Right atrium auricular region (tissue), 2 donors: ENCODE results near the gene SAMD4A. TPM values are rescaled to one million over a fixed set of nuclear protein-coding genes. Genes with fewer than 3 reads are reported as not detected.

Experiments used
- DNase-seq: peaks from one replicate; pipeline ENCODE4 v3.0.0-alpha.2; 2019; ENCODE audit warnings: low spot score
- H3K27ac ChIP-seq, 2 donors: fragments of 200-600 bp; sonication (generic); 1 replicate in 1 of 2; 2 replicates in 1 of 2; pipeline ENCODE4 v1.5.1; 2016 to 2019
- H3K27me3 ChIP-seq, 2 donors: fragments of 200-600 bp; sonication (generic); one replicate each; pipeline versions ENCODE4 v1.5.1 to v1.6.0; 2017 to 2019
- H3K36me3 ChIP-seq: fragments of 200-600 bp; sonication (generic); one replicate; pipeline ENCODE4 v1.5.1; 2016
- H3K4me1 ChIP-seq, 2 donors: fragments of 200-600 bp; sonication (generic); one replicate each; pipeline versions ENCODE4 v1.5.1 to v1.6.0; 2017 to 2019
- H3K4me3 ChIP-seq, 2 donors: fragments of 200-600 bp; sonication (generic); 1 replicate in 1 of 2; 2 replicates in 1 of 2; pipeline ENCODE4 v1.5.1; 2017 to 2019; ENCODE audit warnings: mild to moderate bottlenecking in 1 of 2, moderate library complexity in 1 of 2
- H3K9me3 ChIP-seq, 2 donors: fragments of 200-600 bp; sonication (generic); one replicate each; pipeline ENCODE4 v1.5.1; 2019
- CTCF ChIP-seq, 2 donors: fragments of 200-600 bp; sonication (generic); IDR thresholded peaks; one replicate each; pipeline ENCODE4 v1.5.1; 2019; ENCODE audit warnings: antibody characterized with exemption in 2 of 2
- total RNA-seq, 2 donors: library from RNA; depleted of rRNA; stranded (reverse); fragments of >200 nt; gene quantifications; one replicate each; pipeline ENCODE4 v1.1.0, GENCODE V29; 2016

Gene SAMD4A
- total RNA-seq, 2 donors from 2014 or later: 74.5 to 102 TPM

GRCh38 chr14:54818201-54819133 is 251.5 kb downstream of the SAMD4A start:
- no peaks in the 10 kb centered on the region for H3K4me1 ChIP-seq
- no peak for TF ChIP-seq CTCF (IDR thresholded peaks at IDR 0.05)
- H3K4me3 ChIP-seq: no peak overlapping the region
- no peak overlapping the region for H3K27ac ChIP-seq
- H3K36me3 ChIP-seq: no peaks in the 10 kb centered on the region
- H3K9me3 ChIP-seq: peaks cover 0 to 7% of the 10 kb centered on the region in 2 donors
- no peaks in the 10 kb centered on the region for H3K27me3 ChIP-seq
- DNase-seq: no peak

GRCh38 chr14:54822685-54823084 is 255.8 kb downstream of the SAMD4A start:
- DNase-seq: no peak
- Histone ChIP-seq H3K36me3 (no peaks in the 10 kb centered on the region), H3K4me1 (no peaks in the 10 kb centered on the region), H3K27me3 (no peaks in the 10 kb centered on the region), H3K9me3 (peaks cover 0 to 25% of the 10 kb centered on the region in 2 donors), H3K4me3 (no peak overlapping the region), H3K27ac (no peak overlapping the region)
- TF ChIP-seq CTCF (IDR thresholded peaks at IDR 0.05): no peak

- H3K4me1 ChIP-seq: no peaks in the 10 kb centered on the region
- no peak for DNase-seq
- H3K36me3 ChIP-seq: no peaks in the 10 kb centered on the region
- peaks cover 0 to 25% of the 10 kb centered on the region in 2 donors for H3K9me3 ChIP-seq
- TF ChIP-seq CTCF (IDR thresholded peaks at IDR 0.05): no peak
- H3K27me3 ChIP-seq: no peaks in the 10 kb centered on the region
- H3K27ac ChIP-seq: no peak overlapping the region
- no peak overlapping the region for H3K4me3 ChIP-seq
Measured at GRCh38 chr14:54823757-54824549, 257.0 kb downstream of the SAMD4A start.

GRCh38 chr14:54828037-54828436 is 261.1 kb downstream of the SAMD4A start:
- no peak overlapping the region for H3K4me3 ChIP-seq
- no peak for TF ChIP-seq CTCF (IDR thresholded peaks at IDR 0.05)
- H3K27me3 ChIP-seq: no peaks in the 10 kb centered on the region
- no peak overlapping the region for H3K27ac ChIP-seq
- peaks cover 0 to 23% of the 10 kb centered on the region in 2 donors for H3K9me3 ChIP-seq
- H3K36me3 ChIP-seq: no peaks in the 10 kb centered on the region
- no peaks in the 10 kb centered on the region for H3K4me1 ChIP-seq
- DNase-seq: no peak

- H3K9me3 ChIP-seq: peaks cover 0 to 7% of the 10 kb centered on the region in 2 donors
- DNase-seq: no peak
- H3K4me1 ChIP-seq: no peaks in the 10 kb centered on the region
- no peaks in the 10 kb centered on the region for H3K27me3 ChIP-seq
- TF ChIP-seq CTCF (IDR thresholded peaks at IDR 0.05): no peak
- H3K36me3 ChIP-seq: no peaks in the 10 kb centered on the region
- no peak overlapping the region for H3K4me3 ChIP-seq
- no peak overlapping the region for H3K27ac ChIP-seq
Measured at GRCh38 chr14:54829486-54830224, 262.7 kb downstream of the SAMD4A start.
